GM18868 (cell line): Measurements from ENCODE around the gene LGALS7.
"Not testable (repeated sequence)": the region's sequence is repeated elsewhere in the genome, so short reads cannot be mapped to it uniquely, and the experiment has no call there.

Experiments used
- ATAC-seq: cut with Tn5 transposase; IDR thresholded peaks from one replicate; pipeline ENCODE4 v1.9.1; 2021; ENCODE audit warnings: mild to moderate bottlenecking, moderate library complexity; ENCODE audit not compliant: unreplicated experiment

LGALS7 gene

DNA sequence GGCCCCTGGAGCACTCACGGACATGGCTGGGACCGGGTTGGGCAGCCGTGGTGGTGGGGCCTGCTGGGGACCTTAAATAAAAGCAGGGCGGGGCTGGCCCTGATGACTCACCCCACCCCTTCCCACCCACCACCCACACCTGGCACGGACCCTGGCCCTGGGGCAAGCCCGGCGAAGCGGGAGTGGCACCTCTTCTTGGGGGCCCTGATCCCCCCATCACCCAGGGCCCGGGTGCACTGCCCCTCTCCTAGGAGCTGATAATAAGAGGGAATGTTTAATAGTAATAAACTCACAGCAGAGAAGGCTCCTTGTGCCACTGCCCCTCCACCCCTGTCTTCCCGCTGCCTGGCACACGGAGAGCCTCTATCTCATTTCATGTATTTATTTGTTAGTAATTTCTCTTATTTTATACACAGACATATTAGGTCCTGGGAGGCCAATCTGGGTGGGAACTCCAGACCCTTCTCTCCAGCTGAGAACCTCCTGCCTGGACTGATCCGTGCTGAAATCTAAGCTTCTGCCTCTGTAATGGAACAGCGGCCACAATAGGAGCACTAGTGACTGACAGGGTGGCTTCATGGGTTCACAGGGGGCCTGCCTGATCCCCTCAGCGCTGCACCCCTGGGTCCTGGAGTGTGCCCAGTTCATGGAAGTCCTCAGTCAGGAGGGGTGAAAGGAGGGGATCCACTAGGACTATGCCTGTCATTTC lies at the start of gene LGALS7:
Gene LGALS7, minus strand, starts transcription at position 49 of the 709 bp plus-strand sequence. Its CDS starts 25 bp downstream, at position 24.
- ATAC-seq: no peak

DNA sequence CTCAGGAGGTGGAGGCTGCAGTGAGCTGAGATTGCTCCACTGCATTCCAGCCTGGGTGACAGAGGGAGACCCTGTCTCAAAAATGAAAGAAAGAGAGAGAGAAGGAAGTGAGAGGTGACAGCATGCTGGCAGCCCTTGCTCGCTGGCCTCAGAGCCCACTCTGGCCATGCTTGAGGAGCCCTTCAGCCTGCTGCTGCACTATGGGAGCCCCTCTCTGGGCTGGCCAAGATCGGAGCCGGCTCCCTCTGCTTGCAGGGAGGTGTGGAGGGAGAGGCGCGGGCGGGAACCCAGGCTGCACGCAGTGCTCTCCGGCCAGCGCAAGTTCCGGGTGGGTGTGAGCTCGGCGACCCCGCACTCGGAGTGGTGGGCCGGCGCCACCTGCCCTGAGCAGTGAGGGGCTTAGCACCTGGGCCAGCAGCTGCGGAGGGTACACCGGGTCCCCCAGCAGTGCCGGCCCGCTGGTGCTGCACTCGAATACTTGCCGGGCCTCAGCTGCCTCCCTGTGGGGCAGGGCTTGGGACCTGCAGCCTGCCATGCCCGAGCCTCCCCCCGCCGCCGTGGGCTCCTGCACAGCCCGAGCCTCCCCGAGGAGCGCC lies 48.0 kb upstream of the LGALS7 start:
- not testable (repeated sequence) for ATAC-seq

- no peak for ATAC-seq
These were observed 46.1 kb upstream of the LGALS7 start for GRCh38 chr19:38819231-38819920.

- no peak for ATAC-seq
These were observed 43.8 kb upstream of the LGALS7 start for GRCh38 chr19:38817081-38817480.

DNA sequence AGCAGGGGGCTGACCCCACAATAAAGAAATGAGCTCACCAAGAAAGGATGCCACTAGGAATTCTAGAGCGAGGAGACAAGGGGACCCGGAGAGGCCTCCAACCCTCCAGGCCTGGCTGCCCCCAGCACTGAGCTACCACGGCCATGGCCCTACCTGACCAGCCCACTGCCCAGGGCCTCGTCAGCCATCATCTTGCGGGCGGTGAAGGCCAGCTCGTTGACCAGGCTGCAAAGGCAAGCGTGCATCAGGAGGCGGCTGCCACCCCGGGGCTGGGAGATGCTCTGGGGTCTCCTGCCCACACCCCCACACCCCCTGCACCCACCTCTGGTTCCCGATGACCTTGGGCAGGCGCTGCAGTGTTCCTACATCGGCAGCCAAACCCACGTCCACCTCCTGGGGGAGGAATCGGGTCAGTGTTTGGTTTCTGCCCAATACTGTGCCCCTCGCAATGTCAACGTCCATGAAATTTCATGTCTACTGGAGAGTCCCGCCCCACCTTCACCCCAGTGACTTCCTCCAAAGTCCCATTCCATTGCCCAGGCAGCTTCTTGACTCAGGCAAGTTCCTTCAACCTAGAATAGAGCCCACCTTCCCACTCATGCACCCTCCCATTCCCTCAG lies 42.9 kb upstream of the LGALS7 start:
- ATAC-seq: no peak

GRCh38 chr19:38815059-38816001 lies 42.0 kb upstream of the LGALS7 start:
- ATAC-seq: no peak

DNA sequence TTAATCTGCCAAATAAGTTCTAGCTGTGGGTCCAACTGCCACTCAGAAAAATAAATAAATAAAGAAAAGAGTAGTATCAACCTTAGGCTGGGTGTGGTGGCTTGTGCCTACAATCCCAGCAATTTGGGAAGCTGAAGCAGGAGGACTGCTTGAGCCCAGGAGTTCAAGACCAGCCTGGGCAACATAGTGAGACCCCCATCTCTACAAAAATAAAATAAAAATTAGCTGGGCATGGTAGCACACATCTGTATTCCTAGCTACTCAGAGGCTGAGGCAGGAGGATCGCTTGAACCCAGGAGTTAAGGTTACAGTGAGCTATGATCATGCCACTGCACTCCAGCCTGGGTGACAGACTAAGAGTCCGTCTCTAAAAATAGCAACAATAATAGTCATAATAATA lies 40.6 kb upstream of the LGALS7 start:
- not testable (repeated sequence) for ATAC-seq

GRCh38 chr19:38813323-38813722 lies 40.0 kb upstream of the LGALS7 start:
- ATAC-seq: no peak

GRCh38 chr19:38812841-38813320 lies 39.6 kb upstream of the LGALS7 start, which contains the start of gene LGALS4:
Gene LGALS4 (minus strand): TSS chr19:38812945. CDS start chr19:38812886, 59 bp downstream.
- no peak for ATAC-seq

GRCh38 chr19:38812009-38812840 lies 38.9 kb upstream of the LGALS7 start:
- no peak for ATAC-seq

DNA sequence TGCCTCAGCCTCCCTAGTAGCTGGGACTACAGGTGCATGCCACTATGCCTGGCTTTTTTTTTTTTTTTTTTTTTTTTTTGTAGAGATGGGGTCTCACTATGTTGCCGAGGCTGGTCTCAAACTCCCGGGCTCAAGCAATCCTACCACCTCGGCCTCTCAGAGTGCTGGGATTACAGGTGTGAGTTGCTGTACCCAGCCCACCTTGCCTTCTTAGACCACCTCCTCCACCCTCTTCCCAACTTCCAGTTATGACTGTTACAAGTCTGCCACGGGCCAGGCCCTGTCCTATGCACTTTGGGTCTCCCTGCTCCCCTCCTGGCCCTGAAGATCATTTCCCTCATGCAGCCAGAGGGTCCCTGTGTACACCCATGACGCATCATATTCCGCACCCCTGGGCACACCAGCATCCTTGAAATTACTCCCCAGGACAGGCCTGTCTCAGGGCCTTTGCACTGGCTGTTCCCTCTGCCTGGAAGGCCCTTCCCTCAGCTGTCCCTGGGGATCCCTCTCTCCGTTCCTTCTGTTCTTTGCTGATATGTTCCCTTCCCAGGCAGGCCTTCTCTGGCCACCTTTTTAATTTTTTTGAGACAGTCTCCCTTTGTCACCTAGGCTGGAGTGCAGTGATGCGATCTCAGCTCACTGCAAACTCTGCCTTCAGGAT lies 36.4 kb upstream of the LGALS7 start:
- ATAC-seq: no peak

GRCh38 chr19:38808741-38809140 lies 35.4 kb upstream of the LGALS7 start:
- ATAC-seq: no peak

DNA sequence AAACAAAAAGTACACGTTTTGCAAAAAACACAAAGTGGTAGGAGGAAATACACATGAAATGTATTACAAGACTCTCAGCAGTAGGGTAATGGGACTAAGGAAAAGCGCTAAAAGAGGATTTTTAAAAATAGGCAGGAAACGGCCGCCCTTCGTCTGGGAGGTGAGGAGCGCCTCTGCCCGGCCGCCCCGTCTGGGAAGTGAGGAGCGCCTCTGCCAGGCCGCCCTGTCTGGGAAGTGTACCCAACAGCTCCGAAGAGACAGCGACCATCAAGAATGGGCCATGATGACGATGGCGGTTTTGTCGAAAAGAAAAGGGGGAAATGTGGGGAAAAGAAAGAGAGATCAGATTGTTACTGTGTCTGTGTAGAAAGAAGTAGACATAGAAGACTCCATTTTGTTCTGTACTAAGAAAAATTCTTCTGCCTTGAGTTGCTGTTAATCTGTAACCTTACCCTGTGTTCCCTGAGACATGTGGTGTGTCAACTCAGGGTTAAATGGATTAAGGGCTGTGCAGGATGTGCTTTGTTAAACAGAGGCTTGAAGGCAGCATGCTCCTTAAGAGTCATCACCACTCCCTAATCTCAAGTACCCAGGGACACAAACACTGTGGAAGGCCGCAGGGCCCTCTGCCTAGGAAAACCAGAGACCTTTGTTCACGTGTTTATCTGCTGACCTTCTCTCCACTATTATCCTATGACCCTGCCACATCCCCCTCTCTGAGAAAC lies 34.2 kb upstream of the LGALS7 start:
- ATAC-seq: not testable (repeated sequence)

- ATAC-seq: no peak
These were observed 33.1 kb upstream of the LGALS7 start for GRCh38 chr19:38806371-38806770.

GRCh38 chr19:38805180-38805579 lies 31.9 kb upstream of the LGALS7 start:
- no peak for ATAC-seq

- ATAC-seq: no peak
These were observed 30.2 kb upstream of the LGALS7 start for GRCh38 chr19:38803543-38803942.

DNA sequence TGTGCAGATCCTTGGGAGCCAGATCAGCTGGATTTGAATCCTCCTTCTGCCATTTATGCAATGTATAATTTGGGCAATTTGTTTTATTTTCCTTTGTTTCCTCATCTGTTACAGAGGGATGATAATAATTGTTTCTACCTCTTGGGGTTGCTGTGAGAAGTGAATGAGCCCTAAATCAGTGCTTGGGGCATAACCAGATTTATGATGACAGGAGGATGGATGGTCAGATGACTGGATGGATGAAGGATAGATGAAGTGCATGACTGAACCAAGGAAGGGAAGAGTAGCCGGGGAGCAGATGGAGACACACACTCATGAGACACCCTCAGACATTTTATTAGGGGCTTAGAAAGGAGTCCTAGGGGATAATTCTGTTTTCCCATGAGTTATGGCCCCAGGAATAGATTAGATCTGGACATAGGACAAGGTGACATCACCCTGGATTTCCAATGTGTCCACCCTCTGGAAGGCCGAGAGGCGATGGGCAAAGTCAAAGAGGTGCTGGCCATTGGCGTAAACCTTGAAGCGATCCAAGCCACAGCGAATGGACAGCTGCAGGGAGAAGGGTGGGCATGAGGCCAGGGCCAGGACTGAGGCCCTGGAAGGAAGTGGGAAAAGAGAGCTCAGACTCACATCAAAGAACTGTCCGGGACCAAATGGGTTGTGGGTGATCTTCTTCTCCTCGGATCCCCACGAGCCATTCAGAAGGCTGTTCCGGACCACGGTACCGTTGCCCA lies 28.2 kb upstream of the LGALS7 start:
- ATAC-seq: no peak
